ENCODE measurements around the gene GINS1.

The GINS1 gene

GRCh38 chr20:25476106-25477013, 68.9 kb downstream of the GINS1 start:
- no peak for DNase-seq (ENCODE audit: low spot score)
- FAIRE-seq: no peak

GRCh38 chr20:25477014-25477882, 69.8 kb downstream of the GINS1 start:
- no peak for DNase-seq (ENCODE audit: low spot score)
- FAIRE-seq: no peak

DNA sequence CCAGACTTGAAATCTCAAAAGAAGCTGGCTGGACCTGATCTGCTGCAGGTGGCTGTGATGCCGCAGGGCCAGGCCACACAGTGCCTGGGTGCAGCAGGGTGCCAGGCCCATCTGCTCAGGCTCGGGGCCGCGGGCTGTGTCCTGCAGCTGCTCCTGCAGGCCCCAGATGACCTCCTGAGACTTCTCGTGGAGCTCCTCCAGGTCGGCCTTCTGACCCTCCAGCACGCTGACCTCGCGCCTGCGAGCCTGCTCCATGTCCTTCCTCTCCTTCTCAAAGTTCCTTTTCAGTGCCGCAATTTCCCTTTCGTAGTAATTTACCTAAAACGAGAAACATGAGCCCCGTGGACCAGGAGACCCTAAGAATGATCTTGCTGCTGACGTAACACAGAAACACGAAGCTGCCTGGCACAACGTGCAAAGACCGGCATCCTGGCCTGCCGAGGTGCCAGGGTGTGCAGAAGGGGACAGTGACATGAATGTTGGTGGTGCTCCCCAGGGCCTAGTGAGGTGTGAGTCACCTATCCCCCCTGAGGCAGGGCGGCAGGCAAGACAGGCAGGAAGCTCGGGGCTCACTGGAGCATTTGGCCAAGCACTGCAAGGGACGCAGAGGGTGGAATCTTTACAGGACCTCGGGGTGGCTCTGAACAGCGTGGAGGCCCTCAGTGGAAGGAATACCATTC, 71.6 kb downstream of the GINS1 start:
- FAIRE-seq (no peak), DNase-seq (ENCODE audit: low spot score) (no peak)

GRCh38 chr20:25479638-25480037, 72.2 kb downstream of the GINS1 start:
- no peak for FAIRE-seq
- DNase-seq (ENCODE audit: low spot score): no peak

DNA sequence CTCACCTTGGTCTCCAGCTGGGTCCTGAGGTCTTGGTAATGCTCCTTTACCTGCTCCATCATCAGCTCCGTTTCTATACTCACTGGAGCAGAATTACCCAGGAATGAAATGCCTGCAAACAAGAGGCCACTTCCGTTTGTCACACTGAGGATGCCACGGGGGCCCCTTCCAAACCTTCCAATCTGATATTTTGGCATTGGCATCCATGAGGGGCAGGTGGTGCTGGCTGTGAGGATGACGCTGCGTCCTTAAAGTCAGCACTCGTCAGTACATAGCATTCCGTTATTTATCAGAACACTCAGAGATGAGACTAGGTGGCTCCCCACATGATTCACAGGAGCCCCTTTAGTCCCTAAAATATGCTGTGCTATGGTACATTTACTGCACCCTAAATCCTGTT, 72.7 kb downstream of the GINS1 start:
- no peak for FAIRE-seq
- DNase-seq (ENCODE audit: low spot score): no peak

DNA sequence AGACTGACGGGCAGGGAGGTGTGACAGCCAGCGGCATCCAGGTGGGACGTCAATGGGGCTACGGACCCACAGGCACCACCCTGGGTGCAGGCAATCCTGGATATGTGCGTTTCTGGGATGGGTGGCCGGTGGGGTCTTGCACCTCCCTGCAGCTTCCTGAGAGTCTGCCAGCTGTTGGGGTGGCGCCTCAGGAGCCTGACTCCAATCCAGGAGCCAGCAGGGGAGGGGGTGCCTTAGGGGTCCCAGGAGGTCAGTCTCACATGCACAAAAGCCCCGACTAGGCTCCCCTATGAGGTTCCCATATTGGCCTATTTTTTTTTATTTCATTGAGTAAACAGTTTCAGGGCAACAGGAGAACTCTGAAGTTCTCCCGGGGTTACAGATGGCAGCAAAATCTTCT, 73.3 kb downstream of the GINS1 start:
- no peak for FAIRE-seq

DNA sequence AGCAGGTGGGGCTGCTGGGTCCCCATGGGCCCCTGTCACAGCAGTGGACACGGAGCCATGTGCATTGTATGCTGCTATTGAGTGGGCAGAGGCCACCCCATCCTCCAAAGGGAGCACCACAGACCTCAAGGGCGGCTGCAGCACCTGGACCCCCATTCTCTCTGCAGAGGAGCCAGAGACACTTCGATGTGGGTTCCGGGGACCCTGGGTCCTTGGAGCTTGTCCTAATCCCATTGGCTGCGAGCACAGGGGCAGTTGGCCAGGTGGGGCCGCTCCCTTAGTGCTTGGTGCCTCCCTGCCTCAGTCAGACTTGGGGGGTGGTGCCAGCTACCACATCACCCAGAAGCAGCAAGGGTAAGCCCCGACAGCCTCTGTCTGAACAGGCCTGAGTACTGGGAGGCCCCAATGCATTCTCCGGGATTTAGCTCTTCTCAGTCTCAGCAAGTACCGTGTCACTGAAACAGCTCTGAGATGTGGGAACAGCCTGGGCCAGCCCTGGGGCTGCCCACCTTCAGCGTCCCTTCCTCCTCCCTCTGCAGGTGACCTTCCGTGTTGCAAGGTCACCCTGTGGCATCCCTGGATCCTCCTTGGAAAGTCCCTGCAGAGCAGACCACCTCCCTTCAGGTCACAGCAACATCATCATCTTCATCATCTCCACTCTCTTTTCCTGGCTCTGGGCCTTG, 73.9 kb downstream of the GINS1 start:
- FAIRE-seq: no peak
- DNase-seq (ENCODE audit: low spot score): no peak

More for the DNA sequence above, 73.3 kb downstream of the GINS1 start:
- DNase-seq (ENCODE audit: low spot score): no peak

- no peak for DNase-seq (ENCODE audit: low spot score)
- no peak for FAIRE-seq
Observed at GRCh38 chr20:25481918-25482253, 74.4 kb downstream of the GINS1 start.

DNA sequence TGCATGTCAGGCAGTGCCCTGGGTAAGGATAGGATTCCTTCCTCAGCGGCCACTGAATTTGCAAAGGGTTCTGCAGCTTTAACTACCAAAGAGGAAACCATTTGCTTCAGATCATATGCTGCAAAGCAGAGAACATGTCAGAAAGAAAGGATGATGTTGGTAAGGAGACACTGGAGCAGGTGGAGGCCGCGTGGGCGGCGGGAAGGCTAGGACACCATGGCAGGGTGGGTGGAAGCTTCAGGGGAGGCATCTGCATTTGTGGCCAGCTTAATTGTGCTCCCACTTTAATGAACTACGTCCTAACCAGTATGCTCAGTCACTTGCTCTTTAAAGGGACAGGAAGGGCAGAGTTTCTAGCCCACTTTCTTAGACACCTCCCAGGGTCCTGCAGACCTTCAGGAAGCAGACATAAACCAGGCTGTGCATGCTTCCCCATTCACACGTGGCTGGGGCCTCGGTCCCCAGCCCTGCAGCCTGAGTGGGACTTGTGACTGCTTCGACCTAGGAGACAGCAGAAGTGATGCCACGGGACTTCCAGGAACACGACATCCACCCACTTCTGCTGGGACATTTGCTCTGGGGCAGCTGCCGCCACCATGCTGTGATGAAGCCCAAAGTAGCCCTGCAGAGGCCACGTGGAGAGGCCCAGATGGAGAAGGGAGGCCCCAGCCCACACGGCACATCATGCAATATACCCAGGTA, 76.1 kb downstream of the GINS1 start:
- DNase-seq (ENCODE audit: low spot score) (no peak), FAIRE-seq (no peak)

- no peak for FAIRE-seq
- DNase-seq (ENCODE audit: low spot score): no peak
Observed at GRCh38 chr20:25484224-25484846, 76.9 kb downstream of the GINS1 start.

DNA sequence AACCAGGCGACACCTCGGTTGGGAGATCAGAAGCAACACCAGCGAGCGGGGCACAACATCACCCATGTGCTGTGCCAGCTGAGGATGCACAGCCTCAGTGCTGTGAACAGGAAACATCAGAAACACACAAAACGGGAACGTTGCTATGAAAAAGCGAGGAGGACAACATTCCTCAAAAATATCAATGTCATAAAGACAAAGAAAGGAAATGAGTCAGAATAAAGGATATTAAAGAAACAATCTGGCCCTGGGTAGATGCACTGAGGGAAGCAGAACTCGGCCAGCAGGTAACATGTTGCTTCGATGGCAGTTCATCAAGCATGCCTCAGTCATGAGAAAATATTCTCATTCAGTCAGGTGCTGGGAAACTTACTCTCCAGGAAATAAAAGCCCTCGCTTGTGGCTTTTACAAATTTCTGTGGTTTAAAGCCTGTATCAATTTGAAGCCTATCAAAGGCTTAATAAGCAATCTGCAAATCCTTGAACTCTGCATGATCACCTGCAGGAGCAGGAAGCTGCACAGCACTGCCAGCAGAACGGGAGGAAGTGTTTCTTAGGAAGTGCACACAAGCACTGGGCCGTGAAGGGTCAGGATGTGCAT, 77.5 kb downstream of the GINS1 start:
- DNase-seq (ENCODE audit: low spot score) (no peak), FAIRE-seq (no peak)

GRCh38 chr20:25485872-25486271, 78.4 kb downstream of the GINS1 start:
- FAIRE-seq (no peak), DNase-seq (ENCODE audit: low spot score) (no peak)

GRCh38 chr20:25486377-25486776, 78.9 kb downstream of the GINS1 start:
- no peak for FAIRE-seq
- DNase-seq (ENCODE audit: low spot score): no peak

- no peak for FAIRE-seq
Observed at GRCh38 chr20:25487306-25487705, 79.8 kb downstream of the GINS1 start.

DNA sequence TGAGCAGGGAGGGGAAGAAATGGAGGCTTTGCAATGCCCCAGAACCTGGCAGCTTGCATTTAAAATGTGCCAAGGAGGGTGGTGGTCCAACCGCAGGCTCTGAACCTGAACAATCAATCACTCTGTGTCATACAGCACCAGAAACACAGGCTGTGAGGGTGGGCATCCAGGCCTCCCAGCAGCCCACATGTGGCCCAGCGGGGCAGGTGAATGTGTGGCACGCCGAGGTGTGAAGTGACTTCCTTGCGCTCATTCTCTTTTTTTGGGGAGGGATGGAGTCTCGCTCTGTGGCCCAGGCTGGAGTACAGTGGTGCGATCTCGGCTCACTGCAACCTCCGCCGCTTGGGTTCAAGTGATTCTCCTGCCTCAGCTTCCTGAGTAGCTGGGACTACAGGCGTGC, 80.5 kb downstream of the GINS1 start:
- no peak for FAIRE-seq
- no peak for DNase-seq (ENCODE audit: low spot score)

More at GRCh38 chr20:25487306-25487705, 79.8 kb downstream of the GINS1 start:
- no peak for DNase-seq (ENCODE audit: low spot score)

DNA sequence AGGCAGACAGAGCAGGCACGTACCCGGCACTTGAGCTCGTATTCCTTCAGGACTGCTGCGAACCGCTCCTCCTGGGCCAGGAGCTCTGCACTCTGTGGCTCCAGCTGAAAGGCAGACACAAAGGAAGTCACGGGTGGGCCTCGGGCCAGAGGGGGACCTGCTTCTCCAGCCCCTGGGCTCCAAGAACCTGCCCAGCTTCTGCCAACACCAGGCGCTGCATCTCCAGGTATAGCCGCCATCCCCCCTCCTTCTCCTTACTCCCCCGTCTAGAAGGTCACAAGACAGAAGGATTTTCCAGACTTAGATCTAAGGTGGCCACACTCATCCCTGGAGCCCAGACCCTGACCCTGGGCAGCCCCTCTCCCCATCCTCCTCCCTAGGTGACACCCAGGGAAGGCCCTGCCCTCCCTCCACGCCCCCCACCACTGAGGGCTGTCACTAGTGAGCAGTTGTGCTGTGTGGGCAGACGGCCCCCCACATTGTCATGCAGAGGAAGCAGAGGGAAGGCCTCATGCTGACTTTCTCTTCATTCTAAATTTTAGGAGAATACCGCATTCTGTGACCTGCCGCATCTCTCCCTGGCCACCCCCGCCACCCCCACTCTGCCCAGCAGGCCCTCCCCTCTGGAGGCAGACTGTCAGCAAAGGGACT, 81.9 kb downstream of the GINS1 start:
- DNase-seq (ENCODE audit: low spot score) (no peak), FAIRE-seq (no peak)

GRCh38 chr20:25490656-25491445, 83.4 kb downstream of the GINS1 start:
- FAIRE-seq (no peak), DNase-seq (ENCODE audit: low spot score) (no peak)

GRCh38 chr20:25491446-25492038, 84.1 kb downstream of the GINS1 start:
- FAIRE-seq: no peak
- no peak for DNase-seq (ENCODE audit: low spot score)

Measured in RCC 7860 (cell line).